ENCODE results near the gene JAKMIP3.

JAKMIP3 gene

GRCh38 chr10:132104471-132105301 lies 38.9 kb downstream of the JAKMIP3 start:
- no peaks in the 10 kb centered on the region for H3K27me3 Mint-ChIP-seq
- H3K9me3 Mint-ChIP-seq, result no peaks in the 10 kb centered on the region
- no peak overlapping the region for H3K27ac Mint-ChIP-seq
- H3K4me3 Mint-ChIP-seq, result no peak overlapping the region
- no peaks in the 10 kb centered on the region for H3K4me1 Mint-ChIP-seq (ENCODE audit: low read depth)
- no peaks in the 10 kb centered on the region for H3K36me3 Mint-ChIP-seq (ENCODE audit: low read depth)

- Mint-ChIP-seq H3K4me3 (no peak overlapping the region), H3K27me3 (no peaks in the 10 kb centered on the region), H3K9me3 (no peaks in the 10 kb centered on the region), H3K27ac (no peak overlapping the region), H3K36me3 (ENCODE audit: low read depth) (no peaks in the 10 kb centered on the region), H3K4me1 (ENCODE audit: low read depth) (no peaks in the 10 kb centered on the region)
These were observed 39.7 kb downstream of the JAKMIP3 start for GRCh38 chr10:132105302-132105995.

GRCh38 chr10:132106431-132106830 lies 40.7 kb downstream of the JAKMIP3 start:
- no peaks in the 10 kb centered on the region for H3K27me3 Mint-ChIP-seq
- no peaks in the 10 kb centered on the region for H3K36me3 Mint-ChIP-seq (ENCODE audit: low read depth)
- no peaks in the 10 kb centered on the region for H3K9me3 Mint-ChIP-seq
- no peaks in the 10 kb centered on the region for H3K4me1 Mint-ChIP-seq (ENCODE audit: low read depth)
- H3K27ac Mint-ChIP-seq, result no peak overlapping the region
- H3K4me3 Mint-ChIP-seq, result no peak overlapping the region

- H3K27ac Mint-ChIP-seq, result no peak overlapping the region
- no peaks in the 10 kb centered on the region for H3K27me3 Mint-ChIP-seq
- H3K4me1 Mint-ChIP-seq (ENCODE audit: low read depth), result no peaks in the 10 kb centered on the region
- no peaks in the 10 kb centered on the region for H3K36me3 Mint-ChIP-seq (ENCODE audit: low read depth)
- no peaks in the 10 kb centered on the region for H3K9me3 Mint-ChIP-seq
- H3K4me3 Mint-ChIP-seq, result no peak overlapping the region
These were observed 41.6 kb downstream of the JAKMIP3 start for GRCh38 chr10:132107186-132107948.

GRCh38 chr10:132107949-132108877 lies 42.5 kb downstream of the JAKMIP3 start:
- H3K9me3 Mint-ChIP-seq, result no peaks in the 10 kb centered on the region
- H3K27me3 Mint-ChIP-seq, result no peaks in the 10 kb centered on the region
- H3K36me3 Mint-ChIP-seq (ENCODE audit: low read depth), result no peaks in the 10 kb centered on the region
- no peak overlapping the region for H3K4me3 Mint-ChIP-seq
- H3K27ac Mint-ChIP-seq, result no peak overlapping the region
- no peaks in the 10 kb centered on the region for H3K4me1 Mint-ChIP-seq (ENCODE audit: low read depth)

GRCh38 chr10:132109341-132110110 lies 43.8 kb downstream of the JAKMIP3 start:
- H3K36me3 Mint-ChIP-seq (ENCODE audit: low read depth), result no peaks in the 10 kb centered on the region
- no peaks in the 10 kb centered on the region for H3K9me3 Mint-ChIP-seq
- no peaks in the 10 kb centered on the region for H3K27me3 Mint-ChIP-seq
- H3K27ac Mint-ChIP-seq, result no peak overlapping the region
- H3K4me3 Mint-ChIP-seq, result no peak overlapping the region
- H3K4me1 Mint-ChIP-seq (ENCODE audit: low read depth), result no peaks in the 10 kb centered on the region

GRCh38 chr10:132110111-132110521 lies 44.4 kb downstream of the JAKMIP3 start:
- H3K4me3 Mint-ChIP-seq, result no peak overlapping the region
- H3K9me3 Mint-ChIP-seq, result no peaks in the 10 kb centered on the region
- H3K36me3 Mint-ChIP-seq (ENCODE audit: low read depth), result no peaks in the 10 kb centered on the region
- no peak overlapping the region for H3K27ac Mint-ChIP-seq
- no peaks in the 10 kb centered on the region for H3K27me3 Mint-ChIP-seq
- no peaks in the 10 kb centered on the region for H3K4me1 Mint-ChIP-seq (ENCODE audit: low read depth)

- Mint-ChIP-seq H3K4me3 (no peak overlapping the region), H3K36me3 (ENCODE audit: low read depth) (no peaks in the 10 kb centered on the region), H3K27ac (no peak overlapping the region), H3K9me3 (no peaks in the 10 kb centered on the region), H3K27me3 (no peaks in the 10 kb centered on the region), H3K4me1 (ENCODE audit: low read depth) (no peaks in the 10 kb centered on the region)
These were observed 45.0 kb downstream of the JAKMIP3 start for GRCh38 chr10:132110713-132111112.

- no peaks in the 10 kb centered on the region for H3K4me1 Mint-ChIP-seq (ENCODE audit: low read depth)
- no peaks in the 10 kb centered on the region for H3K9me3 Mint-ChIP-seq
- no peak overlapping the region for H3K27ac Mint-ChIP-seq
- H3K4me3 Mint-ChIP-seq, result no peak overlapping the region
- H3K27me3 Mint-ChIP-seq, result no peaks in the 10 kb centered on the region
- no peaks in the 10 kb centered on the region for H3K36me3 Mint-ChIP-seq (ENCODE audit: low read depth)
These were observed 45.5 kb downstream of the JAKMIP3 start for GRCh38 chr10:132111121-132111731.

- Mint-ChIP-seq H3K27ac (no peak overlapping the region), H3K4me3 (no peak overlapping the region), H3K36me3 (ENCODE audit: low read depth) (no peaks in the 10 kb centered on the region), H3K9me3 (no peaks in the 10 kb centered on the region), H3K27me3 (no peaks in the 10 kb centered on the region), H3K4me1 (ENCODE audit: low read depth) (no peaks in the 10 kb centered on the region)
These were observed 46.2 kb downstream of the JAKMIP3 start for GRCh38 chr10:132111871-132112341.

- Mint-ChIP-seq H3K36me3 (ENCODE audit: low read depth) (no peaks in the 10 kb centered on the region), H3K4me1 (ENCODE audit: low read depth) (no peaks in the 10 kb centered on the region), H3K27ac (no peak overlapping the region), H3K9me3 (no peaks in the 10 kb centered on the region), H3K4me3 (no peak overlapping the region), H3K27me3 (no peaks in the 10 kb centered on the region)
These were observed 46.9 kb downstream of the JAKMIP3 start for GRCh38 chr10:132112611-132113010.

GRCh38 chr10:132113206-132113605 lies 47.5 kb downstream of the JAKMIP3 start:
- H3K4me1 Mint-ChIP-seq (ENCODE audit: low read depth), result no peaks in the 10 kb centered on the region
- H3K36me3 Mint-ChIP-seq (ENCODE audit: low read depth), result no peaks in the 10 kb centered on the region
- no peak overlapping the region for H3K4me3 Mint-ChIP-seq
- no peaks in the 10 kb centered on the region for H3K9me3 Mint-ChIP-seq
- no peak overlapping the region for H3K27ac Mint-ChIP-seq
- H3K27me3 Mint-ChIP-seq, result no peaks in the 10 kb centered on the region

GRCh38 chr10:132113766-132114365 lies 48.1 kb downstream of the JAKMIP3 start:
- H3K9me3 Mint-ChIP-seq, result no peaks in the 10 kb centered on the region
- H3K4me1 Mint-ChIP-seq (ENCODE audit: low read depth), result no peaks in the 10 kb centered on the region
- no peaks in the 10 kb centered on the region for H3K36me3 Mint-ChIP-seq (ENCODE audit: low read depth)
- H3K4me3 Mint-ChIP-seq, result no peak overlapping the region
- no peak overlapping the region for H3K27ac Mint-ChIP-seq
- no peaks in the 10 kb centered on the region for H3K27me3 Mint-ChIP-seq
